ENCODE data around the gene ACVR1.
"Not testable (repeated sequence)": the region's sequence is repeated elsewhere in the genome, so short reads cannot be mapped to it uniquely, and the experiment has no call there.

ACVR1 gene

DNA sequence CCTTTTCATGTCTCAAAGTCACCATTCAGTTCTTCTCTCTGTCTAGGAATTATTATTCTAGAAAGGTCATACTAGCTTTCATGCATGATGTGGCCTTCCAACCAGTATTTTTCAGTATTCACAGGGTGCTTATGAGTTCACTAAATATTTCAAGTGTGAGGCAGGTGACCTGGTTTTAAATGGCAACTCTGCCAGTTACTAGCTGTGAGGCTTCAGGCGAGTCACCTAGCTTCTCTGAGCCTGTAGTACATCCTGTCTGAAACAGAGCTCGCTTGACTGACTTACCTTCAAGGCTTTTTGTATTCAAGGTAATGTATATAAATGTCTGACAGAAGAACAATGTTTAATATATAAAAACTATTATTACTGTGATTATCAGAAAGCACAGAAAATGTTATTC is 19.4 kb upstream of the ACVR1 start:
- Histone ChIP-seq H3K36me3 (ENCODE audit: control insufficient read depth, insufficient read depth, low read length) (no peaks in the 10 kb centered on the region), H3K27ac (ENCODE audit: insufficient read depth, low read depth, low read length, poor library complexity, severe bottlenecking) (no peak overlapping the region), H3K27me3 (ENCODE audit: control insufficient read depth, insufficient read depth, low read length, poor library complexity, severe bottlenecking) (no peaks in the 10 kb centered on the region), H3K9me3 (ENCODE audit: control insufficient read depth, low read length) (no peaks in the 10 kb centered on the region), H3K4me3 (ENCODE audit: insufficient read depth, low read depth, low read length) (no peak overlapping the region), H3K4me1 (ENCODE audit: control insufficient read depth, insufficient read depth, low read length) (no peaks in the 10 kb centered on the region)
- 84 to 94% methylated on average over 2 of the region's 2 CpGs for WGBS, 2 experiments

DNA sequence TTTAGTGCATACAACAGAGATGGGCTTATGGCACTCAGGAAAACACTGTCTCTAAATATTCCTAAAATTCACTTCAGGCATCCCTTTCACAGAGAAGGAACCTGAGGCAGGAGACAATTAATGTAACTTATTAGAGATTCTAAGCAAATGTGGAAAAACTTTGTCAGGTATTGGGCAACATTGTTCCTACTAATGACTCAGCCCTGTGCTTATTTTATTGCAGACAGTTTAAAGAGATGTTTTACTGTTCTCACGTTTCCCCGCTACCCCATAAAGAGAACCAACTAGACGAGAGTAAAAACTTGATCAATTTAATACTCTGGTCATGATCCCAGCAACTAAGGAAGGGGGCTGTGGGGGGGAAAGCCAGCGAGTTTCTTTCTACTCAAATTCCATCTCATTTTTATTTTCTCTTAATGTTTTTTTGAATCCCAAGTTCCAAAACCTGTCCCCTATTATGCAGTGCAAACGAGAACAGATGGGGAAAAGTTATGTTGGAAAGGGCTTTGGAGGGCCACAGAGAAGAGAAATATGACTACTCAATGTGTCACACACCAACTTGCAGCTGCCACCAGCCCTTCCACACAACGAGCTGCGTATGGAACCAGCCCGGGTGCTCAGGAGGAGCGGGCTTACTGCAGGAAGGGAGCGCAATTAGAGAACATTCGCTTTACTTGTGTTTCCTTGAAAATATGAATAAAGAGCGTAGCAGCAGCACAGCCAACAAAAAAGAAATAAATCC is 18.7 kb upstream of the ACVR1 start:
- H3K4me3 ChIP-seq (ENCODE audit: insufficient read depth, low read depth, low read length): no peak overlapping the region
- WGBS, 2 experiments: 80 to 86% methylated on average over 10 to 12 of the region's 12 CpGs
- H3K27ac ChIP-seq (ENCODE audit: insufficient read depth, low read depth, low read length, poor library complexity, severe bottlenecking): no peak overlapping the region
- H3K27me3 ChIP-seq (ENCODE audit: control insufficient read depth, insufficient read depth, low read length, poor library complexity, severe bottlenecking): no peaks in the 10 kb centered on the region
- no peaks in the 10 kb centered on the region for H3K9me3 ChIP-seq (ENCODE audit: control insufficient read depth, low read length)
- no peaks in the 10 kb centered on the region for H3K4me1 ChIP-seq (ENCODE audit: control insufficient read depth, insufficient read depth, low read length)
- no peaks in the 10 kb centered on the region for H3K36me3 ChIP-seq (ENCODE audit: control insufficient read depth, insufficient read depth, low read length)

DNA sequence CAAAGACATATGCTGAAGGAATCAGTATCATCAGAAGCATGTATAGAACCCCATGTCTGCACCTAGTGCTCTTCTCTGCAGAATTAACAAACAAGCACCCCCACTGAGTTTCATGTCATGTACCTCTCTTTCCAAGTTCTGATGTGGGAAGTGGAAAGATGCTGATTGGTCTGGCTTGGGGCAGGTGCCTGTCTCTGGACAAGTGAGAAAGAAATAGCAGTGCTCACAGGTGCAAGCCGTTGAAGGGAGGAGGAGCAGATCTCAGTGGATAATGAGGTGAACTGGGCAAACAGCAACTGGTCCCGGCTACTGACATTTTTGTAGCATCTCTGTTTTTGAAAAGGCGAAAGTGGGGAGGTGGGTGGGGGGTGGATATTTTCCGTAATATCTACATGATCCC is 17.5 kb upstream of the ACVR1 start:
- WGBS, 2 experiments: 90 to 92% methylated on average over 4 of the region's 4 CpGs
- H3K9me3 ChIP-seq (ENCODE audit: control insufficient read depth, low read length): no peaks in the 10 kb centered on the region
- H3K4me3 ChIP-seq (ENCODE audit: insufficient read depth, low read depth, low read length): no peak overlapping the region
- H3K27ac ChIP-seq (ENCODE audit: insufficient read depth, low read depth, low read length, poor library complexity, severe bottlenecking): no peak overlapping the region
- no peaks in the 10 kb centered on the region for H3K27me3 ChIP-seq (ENCODE audit: control insufficient read depth, insufficient read depth, low read length, poor library complexity, severe bottlenecking)
- H3K36me3 ChIP-seq (ENCODE audit: control insufficient read depth, insufficient read depth, low read length): no peaks in the 10 kb centered on the region
- H3K4me1 ChIP-seq (ENCODE audit: control insufficient read depth, insufficient read depth, low read length): no peaks in the 10 kb centered on the region

DNA sequence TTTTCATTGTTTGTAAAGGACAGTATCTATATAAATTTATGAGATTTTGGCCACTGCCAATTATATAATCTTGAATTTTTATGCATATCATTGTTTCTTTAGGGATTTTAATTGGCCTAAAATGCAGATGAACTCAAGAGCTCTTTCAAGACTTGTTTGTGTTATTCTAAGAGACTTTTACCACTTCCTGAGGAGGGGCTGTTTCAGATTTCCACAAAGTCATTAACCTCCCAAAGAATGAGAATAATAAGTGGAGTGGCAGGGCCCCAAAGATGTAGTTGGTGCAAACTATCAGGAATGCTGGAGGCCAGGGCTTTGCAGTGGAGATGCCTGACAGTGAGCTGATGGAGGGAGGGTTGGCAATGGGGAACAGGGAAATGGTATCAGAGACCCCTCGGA is 15.5 kb upstream of the ACVR1 start:
- H3K27me3 ChIP-seq (ENCODE audit: control insufficient read depth, insufficient read depth, low read length, poor library complexity, severe bottlenecking): no peaks in the 10 kb centered on the region
- 85 to 95% methylated on average over 1 of the region's 1 CpG for WGBS, 2 experiments

DNA sequence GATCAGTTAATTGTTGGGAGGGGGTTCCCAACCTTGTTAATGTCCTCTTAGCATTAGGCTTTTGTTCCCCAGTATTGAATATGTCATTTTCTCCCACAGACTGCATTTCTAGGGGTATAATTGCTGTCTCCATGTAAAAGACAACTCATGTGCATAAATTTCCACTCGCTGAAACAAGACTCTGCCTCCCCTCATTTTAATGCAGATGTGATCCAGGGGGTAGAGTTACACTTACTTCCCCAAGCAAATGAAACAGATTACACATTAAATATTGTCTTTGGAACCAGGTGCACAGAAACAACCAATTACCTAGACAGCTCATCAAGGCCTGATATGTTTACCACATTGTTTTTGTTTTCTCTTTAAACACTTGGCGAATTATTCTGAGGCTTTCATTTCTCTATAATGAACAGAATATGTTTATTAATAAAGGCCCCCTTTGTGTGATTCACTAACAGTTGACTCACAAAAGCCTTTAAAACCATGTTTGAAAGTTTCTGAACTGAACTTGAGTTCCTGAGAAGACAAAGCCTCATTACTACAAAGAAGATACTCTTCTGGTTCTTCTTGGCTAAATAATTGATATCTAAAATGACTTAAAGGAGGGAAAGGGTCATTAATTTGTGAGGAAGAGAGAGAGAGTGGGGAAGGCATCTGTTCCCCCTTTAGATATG is 15.0 kb upstream of the ACVR1 start:
- Histone ChIP-seq H3K27me3 (ENCODE audit: control insufficient read depth, insufficient read depth, low read length, poor library complexity, severe bottlenecking) (no peaks in the 10 kb centered on the region), H3K36me3 (ENCODE audit: control insufficient read depth, insufficient read depth, low read length) (no peaks in the 10 kb centered on the region), H3K4me3 (ENCODE audit: insufficient read depth, low read depth, low read length) (no peak overlapping the region), H3K27ac (ENCODE audit: insufficient read depth, low read depth, low read length, poor library complexity, severe bottlenecking) (no peak overlapping the region), H3K9me3 (ENCODE audit: control insufficient read depth, low read length) (no peaks in the 10 kb centered on the region), H3K4me1 (ENCODE audit: control insufficient read depth, insufficient read depth, low read length) (no peaks in the 10 kb centered on the region)
- 39 to 50% methylated on average over 2 of the region's 2 CpGs for WGBS, 2 experiments

More for the DNA sequence above, 15.5 kb upstream of the ACVR1 start:
- Histone ChIP-seq H3K27ac (ENCODE audit: insufficient read depth, low read depth, low read length, poor library complexity, severe bottlenecking) (no peak overlapping the region), H3K36me3 (ENCODE audit: control insufficient read depth, insufficient read depth, low read length) (no peaks in the 10 kb centered on the region), H3K9me3 (ENCODE audit: control insufficient read depth, low read length) (no peaks in the 10 kb centered on the region), H3K4me1 (ENCODE audit: control insufficient read depth, insufficient read depth, low read length) (no peaks in the 10 kb centered on the region), H3K4me3 (ENCODE audit: insufficient read depth, low read depth, low read length) (no peak overlapping the region)

DNA sequence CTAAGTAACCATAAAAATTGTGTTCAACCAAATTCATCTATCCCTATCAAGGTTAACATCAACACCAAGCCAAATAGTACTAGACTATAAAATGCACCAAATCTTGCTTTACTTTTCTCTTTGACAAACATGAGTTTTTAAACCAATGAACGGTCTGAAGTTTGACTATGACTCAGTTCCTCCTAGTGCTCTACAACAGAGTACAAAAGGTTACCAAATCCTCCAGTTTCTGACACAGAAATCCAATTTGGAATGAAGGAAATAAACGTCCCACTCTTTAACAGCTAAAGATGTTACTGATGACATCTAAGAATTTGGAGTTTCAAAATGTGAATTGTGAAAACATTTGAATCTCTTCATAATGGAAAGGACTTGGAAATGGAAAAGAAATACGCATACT is 11.8 kb upstream of the ACVR1 start:
- H3K9me3 ChIP-seq (ENCODE audit: control insufficient read depth, low read length): no peaks in the 10 kb centered on the region
- no peaks in the 10 kb centered on the region for H3K36me3 ChIP-seq (ENCODE audit: control insufficient read depth, insufficient read depth, low read length)
- H3K27ac ChIP-seq (ENCODE audit: insufficient read depth, low read depth, low read length, poor library complexity, severe bottlenecking): no peak overlapping the region
- H3K4me3 ChIP-seq (ENCODE audit: insufficient read depth, low read depth, low read length): no peak overlapping the region
- 94 to 95% methylated on average over 3 of the region's 3 CpGs for WGBS, 2 experiments
- H3K4me1 ChIP-seq (ENCODE audit: control insufficient read depth, insufficient read depth, low read length): no peaks in the 10 kb centered on the region
- H3K27me3 ChIP-seq (ENCODE audit: control insufficient read depth, insufficient read depth, low read length, poor library complexity, severe bottlenecking): no peaks in the 10 kb centered on the region

DNA sequence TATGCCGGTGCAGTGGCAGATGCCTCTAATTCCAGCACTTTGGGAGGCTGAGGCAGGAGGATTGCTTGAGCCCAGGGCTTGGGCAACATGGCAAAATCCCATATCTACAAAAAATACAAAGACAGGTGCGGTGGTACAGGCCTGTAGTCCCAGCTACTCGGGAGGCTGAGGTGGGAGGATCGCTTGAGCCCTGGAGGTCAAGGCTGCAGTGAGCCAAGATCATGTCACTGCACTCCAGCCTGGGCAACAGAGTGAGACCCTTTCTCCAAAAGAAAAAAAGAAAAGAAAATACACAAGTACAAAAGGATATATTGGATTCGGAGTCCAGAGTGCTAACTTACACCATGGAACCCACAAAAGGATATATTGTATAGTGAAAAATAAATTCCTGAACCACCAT is 8.4 kb upstream of the ACVR1 start:
- H3K4me3 ChIP-seq (ENCODE audit: insufficient read depth, low read depth, low read length); H3K9me3 ChIP-seq (ENCODE audit: control insufficient read depth, low read length); H3K27ac ChIP-seq (ENCODE audit: insufficient read depth, low read depth, low read length, poor library complexity, severe bottlenecking); H3K4me1 ChIP-seq (ENCODE audit: control insufficient read depth, insufficient read depth, low read length); H3K36me3 ChIP-seq (ENCODE audit: control insufficient read depth, insufficient read depth, low read length); H3K27me3 ChIP-seq (ENCODE audit: control insufficient read depth, insufficient read depth, low read length, poor library complexity, severe bottlenecking): not testable (repeated sequence)
- 97 to 98% methylated on average over 4 of the region's 5 CpGs for WGBS, 2 experiments

DNA sequence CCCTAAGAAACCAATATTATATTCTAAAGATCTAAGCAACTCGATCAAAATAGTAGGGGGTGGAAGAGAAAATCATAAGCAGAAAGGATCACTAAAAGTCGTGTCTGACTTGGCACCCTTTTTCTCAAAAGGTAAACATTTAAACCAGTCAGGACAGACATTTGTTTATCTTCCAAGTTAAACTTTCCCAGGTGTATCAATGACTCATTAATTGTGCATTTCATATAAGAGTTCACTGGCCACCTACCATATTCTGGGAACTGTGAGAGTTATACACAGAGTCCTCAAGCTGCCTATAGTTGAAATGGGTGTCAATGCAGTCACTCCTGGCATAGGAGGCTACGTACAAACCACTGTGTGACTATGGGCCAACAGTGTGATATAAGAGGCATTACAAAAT is 4.8 kb upstream of the ACVR1 start:
- no peaks in the 10 kb centered on the region for H3K9me3 ChIP-seq (ENCODE audit: control insufficient read depth, low read length)
- H3K27ac ChIP-seq (ENCODE audit: insufficient read depth, low read depth, low read length, poor library complexity, severe bottlenecking): no peak overlapping the region
- no peaks in the 10 kb centered on the region for H3K36me3 ChIP-seq (ENCODE audit: control insufficient read depth, insufficient read depth, low read length)
- WGBS, 2 experiments: 86 to 92% methylated on average over 3 of the region's 3 CpGs
- no peaks in the 10 kb centered on the region for H3K4me1 ChIP-seq (ENCODE audit: control insufficient read depth, insufficient read depth, low read length)
- H3K27me3 ChIP-seq (ENCODE audit: control insufficient read depth, insufficient read depth, low read length, poor library complexity, severe bottlenecking): peaks cover 22% of the 10 kb centered on the region
- no peak overlapping the region for H3K4me3 ChIP-seq (ENCODE audit: insufficient read depth, low read depth, low read length)

DNA sequence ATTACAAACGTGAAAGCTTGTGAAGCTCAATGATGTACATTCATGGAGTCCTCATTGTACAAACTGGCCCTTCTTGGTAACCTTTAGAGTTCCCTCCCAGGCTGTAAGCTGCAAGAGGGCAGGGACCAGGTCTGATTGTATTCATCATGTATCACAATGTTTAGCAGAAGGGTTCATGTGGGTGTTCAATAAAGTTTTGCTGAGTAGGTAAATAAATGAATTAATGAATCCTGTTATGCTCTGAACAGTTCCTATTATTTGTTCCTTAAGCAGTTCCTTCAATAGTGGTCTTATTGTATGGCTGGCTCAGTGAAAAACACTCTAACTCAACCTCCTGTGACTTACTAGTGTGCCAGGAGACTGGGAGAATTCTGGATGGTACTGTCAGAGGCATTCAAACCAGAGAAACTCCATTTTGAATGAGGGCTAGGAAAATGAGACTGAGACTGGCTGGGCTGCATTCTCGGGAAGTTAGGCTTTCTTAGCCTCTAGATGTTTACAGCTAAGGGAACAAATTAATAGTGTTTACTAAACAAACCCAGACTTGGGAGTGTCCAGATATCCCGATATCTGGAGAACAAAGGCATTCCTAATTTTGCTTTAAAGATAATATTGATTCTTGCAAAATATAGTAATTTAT is 1.8 kb upstream of the ACVR1 start:
- Histone ChIP-seq H3K36me3 (ENCODE audit: control insufficient read depth, insufficient read depth, low read length) (no peaks in the 10 kb centered on the region), H3K4me1 (ENCODE audit: control insufficient read depth, insufficient read depth, low read length) (peaks cover 6% of the 10 kb centered on the region), H3K27me3 (ENCODE audit: control insufficient read depth, insufficient read depth, low read length, poor library complexity, severe bottlenecking) (peaks cover 27% of the 10 kb centered on the region), H3K4me3 (ENCODE audit: insufficient read depth, low read depth, low read length) (no peak overlapping the region), H3K9me3 (ENCODE audit: control insufficient read depth, low read length) (no peaks in the 10 kb centered on the region), H3K27ac (ENCODE audit: insufficient read depth, low read depth, low read length, poor library complexity, severe bottlenecking) (no peak overlapping the region)
- WGBS, 2 experiments: 85 to 94% methylated on average over 2 of the region's 3 CpGs

DNA sequence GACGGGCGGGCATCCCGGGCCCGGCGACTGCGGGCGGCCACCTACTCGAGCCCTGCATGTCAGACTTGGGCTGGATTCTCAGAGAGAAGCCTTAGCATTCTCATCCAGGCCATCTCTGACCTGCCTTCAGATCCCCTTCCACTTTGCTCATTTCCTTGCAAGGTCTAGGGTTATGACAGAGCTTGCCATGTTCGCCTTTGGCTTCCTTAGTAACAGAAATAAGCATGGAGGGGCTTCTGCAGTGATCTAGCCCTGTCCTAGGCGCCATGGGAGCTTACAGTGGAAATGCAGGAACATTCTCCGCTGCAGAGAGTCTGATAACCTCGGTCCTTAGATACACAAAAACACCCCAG is 632 bp upstream of the ACVR1 start:
- Histone ChIP-seq H3K36me3 (ENCODE audit: control insufficient read depth, insufficient read depth, low read length) (no peaks in the 10 kb centered on the region), H3K27me3 (ENCODE audit: control insufficient read depth, insufficient read depth, low read length, poor library complexity, severe bottlenecking) (peaks cover 27% of the 10 kb centered on the region), H3K27ac (ENCODE audit: insufficient read depth, low read depth, low read length, poor library complexity, severe bottlenecking) (no peak overlapping the region), H3K9me3 (ENCODE audit: control insufficient read depth, low read length) (no peaks in the 10 kb centered on the region), H3K4me1 (ENCODE audit: control insufficient read depth, insufficient read depth, low read length) (peaks cover 6% of the 10 kb centered on the region), H3K4me3 (ENCODE audit: insufficient read depth, low read depth, low read length) (peak overlapping the region; percentile 74)
- WGBS, 2 experiments: 7 to 8% methylated on average over 12 of the region's 12 CpGs
